Astrocyte of the spinal cord (primary cell): Measurements from ENCODE around the gene PCYOX1L.
"Not testable (repeated sequence)": the region's sequence is repeated elsewhere in the genome, so short reads cannot be mapped to it uniquely, and the experiment has no call there.

Experiments
- DNase-seq: peaks from one replicate; pipeline ENCODE4 v3.0.0; 2011; ENCODE audit warnings: low read depth, low spot score
- H3K4me3 ChIP-seq: 2 replicates; pipeline ENCODE4 v1.5.1; 2011; ENCODE audit warnings: low read depth, mild to moderate bottlenecking, low read length, moderate library complexity
- in situ Hi-C: cut with HindIII; loops from 2 replicates; pipeline ENCODE4 v1.10.0; 2017; ENCODE audit warnings: low sequenced_read_pairs
- TF ChIP-seq, protein P1 (sequence below): IDR thresholded peaks from 2 replicates; pipeline ENCODE4 v1.5.1; 2012; ENCODE audit warnings: low read depth, mild to moderate bottlenecking, low read length, inconsistent platforms

Gene PCYOX1L

GRCh38 chr5:149397530-149397929 lies 39.7 kb downstream of the PCYOX1L start:
- TF ChIP-seq, protein P1, sequence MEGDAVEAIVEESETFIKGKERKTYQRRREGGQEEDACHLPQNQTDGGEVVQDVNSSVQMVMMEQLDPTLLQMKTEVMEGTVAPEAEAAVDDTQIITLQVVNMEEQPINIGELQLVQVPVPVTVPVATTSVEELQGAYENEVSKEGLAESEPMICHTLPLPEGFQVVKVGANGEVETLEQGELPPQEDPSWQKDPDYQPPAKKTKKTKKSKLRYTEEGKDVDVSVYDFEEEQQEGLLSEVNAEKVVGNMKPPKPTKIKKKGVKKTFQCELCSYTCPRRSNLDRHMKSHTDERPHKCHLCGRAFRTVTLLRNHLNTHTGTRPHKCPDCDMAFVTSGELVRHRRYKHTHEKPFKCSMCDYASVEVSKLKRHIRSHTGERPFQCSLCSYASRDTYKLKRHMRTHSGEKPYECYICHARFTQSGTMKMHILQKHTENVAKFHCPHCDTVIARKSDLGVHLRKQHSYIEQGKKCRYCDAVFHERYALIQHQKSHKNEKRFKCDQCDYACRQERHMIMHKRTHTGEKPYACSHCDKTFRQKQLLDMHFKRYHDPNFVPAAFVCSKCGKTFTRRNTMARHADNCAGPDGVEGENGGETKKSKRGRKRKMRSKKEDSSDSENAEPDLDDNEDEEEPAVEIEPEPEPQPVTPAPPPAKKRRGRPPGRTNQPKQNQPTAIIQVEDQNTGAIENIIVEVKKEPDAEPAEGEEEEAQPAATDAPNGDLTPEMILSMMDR, result no peak

DNA sequence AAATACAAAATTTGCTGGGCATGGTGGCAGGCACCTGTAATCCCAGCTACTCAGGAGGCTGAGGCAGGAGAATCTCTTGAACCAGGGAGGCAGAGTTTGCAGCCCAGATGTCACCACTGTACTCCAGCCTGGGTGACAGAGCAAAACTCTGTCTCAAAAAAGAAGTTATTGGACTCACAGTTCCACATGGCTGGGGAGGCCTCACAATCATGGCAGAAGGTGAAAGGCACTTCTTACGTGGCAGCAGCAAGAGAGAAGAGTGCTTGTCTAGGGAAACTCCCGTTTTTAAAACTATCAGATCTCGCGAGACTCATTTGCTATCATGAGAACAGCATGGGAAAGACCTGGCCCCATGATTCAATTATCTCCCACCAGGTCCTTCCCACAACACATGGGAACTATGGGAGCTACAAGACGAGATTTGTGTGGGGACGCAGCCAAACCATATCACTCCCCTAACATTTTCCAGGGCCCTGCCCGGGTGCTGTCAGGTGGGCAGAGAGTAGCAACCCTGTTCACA lies 41.0 kb downstream of the PCYOX1L start:
- H3K4me3 ChIP-seq, DNase-seq, in situ Hi-C loops: not testable (repeated sequence)

More at GRCh38 chr5:149397530-149397929, 39.7 kb downstream of the PCYOX1L start:
- in situ Hi-C loops, result no loop called here
- H3K4me3 ChIP-seq, result no peak overlapping the region
- peak; percentile 84 for DNase-seq

- H3K4me3 ChIP-seq, result no peak overlapping the region
- no peak for DNase-seq
- TF ChIP-seq, protein P1, result no peak
- in situ Hi-C loops, result no loop called here
Observed at GRCh38 chr5:149399775-149400174, 41.9 kb downstream of the PCYOX1L start.

DNA sequence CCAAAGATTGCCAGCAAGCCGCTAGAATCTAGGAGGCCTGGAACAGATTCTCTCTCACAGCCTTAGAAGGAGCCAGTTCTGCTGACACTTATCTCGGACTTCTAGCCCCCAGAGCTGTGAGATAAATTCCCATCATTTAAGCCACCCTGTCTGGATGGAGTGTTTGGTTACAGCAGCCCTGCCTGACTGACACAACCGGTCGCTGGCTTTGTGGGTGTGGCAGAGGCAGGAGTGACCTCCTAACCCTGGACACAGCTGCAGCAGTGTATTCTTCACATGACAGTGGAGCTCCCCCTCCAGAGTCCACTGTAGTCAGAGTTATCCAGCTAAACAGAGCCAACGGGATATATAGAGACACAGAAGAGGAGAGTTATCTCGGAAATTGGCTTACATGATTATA lies 42.5 kb downstream of the PCYOX1L start:
- DNase-seq, result no peak
- in situ Hi-C loops, result no loop called here
- TF ChIP-seq, protein P1, result no peak
- H3K4me3 ChIP-seq, result no peak overlapping the region

- no peak for DNase-seq
- H3K4me3 ChIP-seq, result no peak overlapping the region
- in situ Hi-C loops, result no loop called here
- TF ChIP-seq, protein P1, result no peak
Observed at GRCh38 chr5:149401051-149401450, 43.2 kb downstream of the PCYOX1L start.

DNA sequence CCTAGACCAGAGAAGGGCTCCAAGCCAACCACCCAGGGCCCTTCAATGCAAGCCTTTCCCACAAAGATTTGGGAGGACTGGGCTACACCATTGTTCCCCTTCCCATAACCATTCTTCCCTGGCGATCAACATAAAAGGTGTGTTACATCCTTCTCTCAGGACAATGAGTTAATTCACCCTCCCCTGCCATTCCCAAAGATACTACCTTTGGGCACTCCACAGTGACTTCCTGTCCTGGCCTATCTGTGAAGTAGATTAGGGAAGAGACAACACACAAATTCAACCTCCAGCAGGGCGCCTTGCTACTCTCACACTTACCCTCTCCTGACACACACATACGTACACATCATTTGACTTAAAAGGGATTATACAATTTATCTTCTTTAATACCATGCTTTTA lies 44.4 kb downstream of the PCYOX1L start:
- H3K4me3 ChIP-seq, result no peak overlapping the region
- TF ChIP-seq, protein P1, result no peak
- in situ Hi-C loops, result no loop called here
- no peak for DNase-seq

GRCh38 chr5:149403923-149404745 lies 46.3 kb downstream of the PCYOX1L start:
- in situ Hi-C loops, result no loop called here
- no peak overlapping the region for H3K4me3 ChIP-seq
- TF ChIP-seq, protein P1, result no peak
- DNase-seq, result peak; percentile 90
